Astrocyte (in vitro differentiated cells and primary cell): ENCODE measurements around the gene IDS. TPM values are rescaled to one million over a fixed set of nuclear protein-coding genes. Genes with fewer than 3 reads are reported as not detected.
"Not testable (repeated sequence)": the region's sequence is repeated elsewhere in the genome, so short reads cannot be mapped to it uniquely, and the experiment has no call there.

Experiments used
- DNase-seq: peaks from one replicate; pipeline ENCODE4 v3.0.0-alpha.2; 2010; ENCODE audit warnings: low read depth
- FAIRE-seq: peaks from 2 replicates; lab custom pipeline; 2011; peaks lifted over from hg19 to GRCh38; lab: Jason Lieb, UNC
- H2AFZ ChIP-seq: 2 replicates; pipeline ENCODE4 v1.6.0; 2012; ENCODE audit warnings: low read depth, low read length, inconsistent platforms
- H3K27ac ChIP-seq: 2 replicates; pipeline ENCODE4 v1.5.1; 2011; ENCODE audit warnings: low read depth, low read length, inconsistent platforms
- H3K27me3 ChIP-seq: 2 replicates; pipeline ENCODE4 v1.6.0; 2011; ENCODE audit warnings: low read length, inconsistent platforms; ENCODE audit not compliant: insufficient read depth
- H3K36me3 ChIP-seq: 2 replicates; pipeline ENCODE4 v1.5.1; 2011; ENCODE audit warnings: low read length, inconsistent platforms; ENCODE audit not compliant: insufficient read depth
- H3K4me1 ChIP-seq: 2 replicates; pipeline ENCODE4 v1.5.1; 2011; ENCODE audit warnings: low read length, inconsistent platforms; ENCODE audit not compliant: insufficient read depth
- H3K4me2 ChIP-seq: 2 replicates; pipeline ENCODE4 v1.6.0; 2012; ENCODE audit warnings: low read length, inconsistent platforms
- H3K4me3 ChIP-seq: 2 replicates; pipeline ENCODE4 v1.5.1; 2011; ENCODE audit warnings: low read depth, mild to moderate bottlenecking, low read length, inconsistent platforms; ENCODE audit not compliant: insufficient read depth
- H3K79me2 ChIP-seq: 2 replicates; pipeline ENCODE4 v1.6.0; 2012; ENCODE audit warnings: mild to moderate bottlenecking, low read length, inconsistent platforms; ENCODE audit not compliant: insufficient read depth
- H3K9ac ChIP-seq: 2 replicates; pipeline ENCODE4 v1.6.0; 2012; ENCODE audit warnings: mild to moderate bottlenecking, low read length, inconsistent platforms
- H3K9me3 ChIP-seq: 2 replicates; pipeline ENCODE4 v1.5.1; 2012; ENCODE audit warnings: low read depth, mild to moderate bottlenecking, low read length, inconsistent platforms; ENCODE audit not compliant: insufficient read depth
- H4K20me1 ChIP-seq: 2 replicates; pipeline ENCODE4 v1.6.0; 2012; ENCODE audit warnings: low read length, inconsistent platforms; ENCODE audit not compliant: insufficient read depth
- H3K27ac Mint-ChIP-seq: one replicate; pipeline ENCODE4 v1.8.0; 2021; ENCODE audit warnings: mild to moderate bottlenecking, mixed read lengths; ENCODE audit not compliant: unreplicated experiment
- H3K27me3 Mint-ChIP-seq: one replicate; pipeline ENCODE4 v1.8.0; 2021; ENCODE audit warnings: low read depth, mixed read lengths; ENCODE audit not compliant: unreplicated experiment
- H3K36me3 Mint-ChIP-seq: one replicate; pipeline ENCODE4 v1.8.0; 2021; ENCODE audit warnings: low read depth, mixed read lengths; ENCODE audit not compliant: unreplicated experiment
- H3K4me1 Mint-ChIP-seq: one replicate; pipeline ENCODE4 v1.8.0; 2021; ENCODE audit warnings: low read depth, mixed read lengths; ENCODE audit not compliant: unreplicated experiment
- H3K4me3 Mint-ChIP-seq: one replicate; pipeline ENCODE4 v1.8.0; 2021; ENCODE audit warnings: mild to moderate bottlenecking, moderate library complexity, mixed read lengths; ENCODE audit not compliant: unreplicated experiment
- H3K9me3 Mint-ChIP-seq: one replicate; pipeline ENCODE4 v1.8.0; 2021; ENCODE audit warnings: mild to moderate bottlenecking, mixed read lengths; ENCODE audit not compliant: unreplicated experiment
- CTCF ChIP-seq: IDR thresholded peaks from 2 replicates; pipeline ENCODE4 v1.5.1; 2011; ENCODE audit warnings: low read depth, mild to moderate bottlenecking, inconsistent platforms, low read length, moderate library complexity; ENCODE audit not compliant: insufficient read depth
- EZH2 ChIP-seq: IDR thresholded peaks from 2 replicates; pipeline ENCODE4 v1.6.1; 2012; ENCODE audit warnings: mild to moderate bottlenecking, low read length, inconsistent platforms; ENCODE audit not compliant: insufficient read depth
- total RNA-seq: library from RNA; stranded (reverse); gene quantifications from 2 replicates; pipeline ENCODE4 v1.2.1, GENCODE V29; 2021

IDS gene
- total RNA-seq, 1 donor from 2014 or later = 130 TPM

- H3K27me3 Mint-ChIP-seq = no peaks in the 10 kb centered on the region
- Histone ChIP-seq H3K9me3 (no peaks in the 10 kb centered on the region), H2AFZ (no peak overlapping the region), H3K9ac (no peak overlapping the region), H4K20me1 (no peaks in the 10 kb centered on the region), H3K36me3 (no peaks in the 10 kb centered on the region), H3K4me1 (no peaks in the 10 kb centered on the region), H3K79me2 (no peaks in the 10 kb centered on the region), H3K27ac (no peak overlapping the region), H3K4me2 (no peak overlapping the region), H3K27me3 (no peaks in the 10 kb centered on the region), H3K4me3 (no peak overlapping the region)
- H3K36me3 Mint-ChIP-seq = peaks cover 3% of the 10 kb centered on the region
- H3K4me3 Mint-ChIP-seq = no peak overlapping the region
- TF ChIP-seq CTCF (peak; percentile 40), EZH2 (no peak)
- FAIRE-seq = peak; percentile 86
- no peaks in the 10 kb centered on the region for H3K9me3 Mint-ChIP-seq
- DNase-seq = no peak
- H3K4me1 Mint-ChIP-seq = peaks cover 3% of the 10 kb centered on the region
- no peak overlapping the region for H3K27ac Mint-ChIP-seq
These were observed 22.6 kb upstream of the IDS start for GRCh38 chrX:149527705-149528104.

- not testable (repeated sequence) for H3K9me3 ChIP-seq, H3K27me3 Mint-ChIP-seq, DNase-seq, H3K27ac ChIP-seq, H3K79me2 ChIP-seq, H3K4me1 Mint-ChIP-seq, H3K4me1 ChIP-seq, H4K20me1 ChIP-seq, H3K27me3 ChIP-seq, H2AFZ ChIP-seq, H3K36me3 ChIP-seq, H3K4me3 ChIP-seq, H3K9me3 Mint-ChIP-seq, FAIRE-seq, H3K9ac ChIP-seq, H3K27ac Mint-ChIP-seq, H3K4me2 ChIP-seq, H3K4me3 Mint-ChIP-seq, H3K36me3 Mint-ChIP-seq
These were observed 21.4 kb upstream of the IDS start for GRCh38 chrX:149526318-149527033.

- not testable (repeated sequence) for DNase-seq, H4K20me1 ChIP-seq, H3K36me3 ChIP-seq, H3K4me1 ChIP-seq, H3K9me3 ChIP-seq, H3K4me3 Mint-ChIP-seq, H3K27me3 ChIP-seq, H3K9me3 Mint-ChIP-seq, H3K36me3 Mint-ChIP-seq, H3K4me1 Mint-ChIP-seq, H3K79me2 ChIP-seq, H3K27me3 Mint-ChIP-seq, H3K4me3 ChIP-seq, H2AFZ ChIP-seq, H3K27ac Mint-ChIP-seq
- peak overlapping the region; percentile 66 for H3K27ac ChIP-seq
- H3K9ac ChIP-seq = peak overlapping the region; percentile 33
- peak overlapping the region; percentile 39 for H3K4me2 ChIP-seq
- FAIRE-seq = peak; percentile 67
These were observed 20.8 kb upstream of the IDS start for GRCh38 chrX:149525903-149526302.

GRCh38 chrX:149525389-149525788 lies 20.3 kb upstream of the IDS start:
- H3K4me1 ChIP-seq, H3K9me3 Mint-ChIP-seq, H2AFZ ChIP-seq, H3K27me3 Mint-ChIP-seq, H3K4me3 ChIP-seq, H3K79me2 ChIP-seq, H3K36me3 ChIP-seq, H4K20me1 ChIP-seq, H3K4me3 Mint-ChIP-seq, H3K27me3 ChIP-seq, H3K36me3 Mint-ChIP-seq, H3K4me1 Mint-ChIP-seq, H3K9ac ChIP-seq, H3K9me3 ChIP-seq: not testable (repeated sequence)
- FAIRE-seq = peak; percentile 99
- peak overlapping the region; percentile 47 for H3K27ac Mint-ChIP-seq
- Histone ChIP-seq H3K4me2 (peak overlapping the region; percentile 26), H3K27ac (peak overlapping the region; percentile 66)
- DNase-seq = peak; percentile 55
